Endothelial cell (in vitro differentiated cells): Measurements from ENCODE around the gene TOPORS. TPM values are rescaled to one million over a fixed set of nuclear protein-coding genes. Genes with fewer than 3 reads are reported as not detected.

Experiments
- DNase-seq: peaks from one replicate; pipeline ENCODE4 v3.0.0; 2021; ENCODE audit warnings: low spot score
- H3K27ac Mint-ChIP-seq: one replicate; pipeline ENCODE4 v1.8.0; 2021; ENCODE audit warnings: mixed read lengths, inconsistent platforms; ENCODE audit not compliant: unreplicated experiment
- H3K27me3 Mint-ChIP-seq: one replicate; pipeline ENCODE4 v1.8.0; 2021; ENCODE audit warnings: mild to moderate bottlenecking, moderate library complexity, mixed read lengths, inconsistent platforms; ENCODE audit not compliant: unreplicated experiment
- H3K36me3 Mint-ChIP-seq: one replicate; pipeline ENCODE4 v1.8.0; 2021; ENCODE audit warnings: mild to moderate bottlenecking, low read depth, mixed read lengths, inconsistent platforms; ENCODE audit not compliant: unreplicated experiment
- H3K4me1 Mint-ChIP-seq: one replicate; pipeline ENCODE4 v1.8.0; 2021; ENCODE audit warnings: mild to moderate bottlenecking, mixed read lengths, inconsistent platforms; ENCODE audit not compliant: unreplicated experiment
- H3K4me3 Mint-ChIP-seq: one replicate; pipeline ENCODE4 v1.8.0; 2021; ENCODE audit warnings: mild to moderate bottlenecking, mixed read lengths, inconsistent platforms; ENCODE audit not compliant: unreplicated experiment
- H3K9me3 Mint-ChIP-seq: one replicate; pipeline ENCODE4 v1.8.0; 2021; ENCODE audit warnings: mixed read lengths, inconsistent platforms; ENCODE audit not compliant: unreplicated experiment
- CTCF ChIP-seq: fragments of 200-600 bp; sonication (generic); IDR thresholded peaks from one replicate; pipeline ENCODE4 v1.5.0; 2021; ENCODE audit warnings: antibody characterized with exemption; ENCODE audit not compliant: unreplicated experiment
- total RNA-seq: library from RNA; stranded (reverse); fragmentation: NEBNext Ultra II Directional; extraction: Animal tissue kit (Norgen Biotek cat#: 25700); gene quantifications from one replicate; pipeline ENCODE4 v1.2.1, GENCODE V29; 2021; ENCODE audit not compliant: unreplicated experiment

TOPORS gene
- total RNA-seq, 1 donor from 2014 or later, result 20.7 TPM

- Mint-ChIP-seq H3K27me3 (no peaks in the 10 kb centered on the region), H3K4me1 (peaks cover 16% of the 10 kb centered on the region), H3K27ac (peak overlapping the region; percentile 74), H3K4me3 (peak overlapping the region; percentile 39), H3K36me3 (no peaks in the 10 kb centered on the region), H3K9me3 (no peaks in the 10 kb centered on the region)
- peak; percentile 8 for DNase-seq
- TF ChIP-seq CTCF, result no peak
Measured at GRCh38 chr9:32580631-32581300, 28.4 kb upstream of the TOPORS start.

- DNase-seq, result peak; percentile 74
Measured at GRCh38 chr9:32579706-32580331, 27.4 kb upstream of the TOPORS start.

GRCh38 chr9:32578976-32579375 is 26.6 kb upstream of the TOPORS start:
- H3K27ac Mint-ChIP-seq, result no peak overlapping the region
- H3K36me3 Mint-ChIP-seq, result no peaks in the 10 kb centered on the region
- H3K4me3 Mint-ChIP-seq, result no peak overlapping the region
- H3K27me3 Mint-ChIP-seq, result no peaks in the 10 kb centered on the region
- no peak for DNase-seq
- H3K9me3 Mint-ChIP-seq, result no peaks in the 10 kb centered on the region
- peaks cover 16% of the 10 kb centered on the region for H3K4me1 Mint-ChIP-seq
- no peak for TF ChIP-seq CTCF

More at GRCh38 chr9:32579706-32580331, 27.4 kb upstream of the TOPORS start:
- Mint-ChIP-seq H3K9me3 (no peaks in the 10 kb centered on the region), H3K36me3 (no peaks in the 10 kb centered on the region), H3K27ac (no peak overlapping the region), H3K27me3 (no peaks in the 10 kb centered on the region), H3K4me1 (peaks cover 16% of the 10 kb centered on the region), H3K4me3 (no peak overlapping the region)
- peak; percentile 94 for TF ChIP-seq CTCF

GRCh38 chr9:32577316-32577715 is 24.9 kb upstream of the TOPORS start:
- TF ChIP-seq CTCF, result no peak
- Mint-ChIP-seq H3K4me1 (peaks cover 26% of the 10 kb centered on the region), H3K9me3 (no peaks in the 10 kb centered on the region), H3K36me3 (no peaks in the 10 kb centered on the region), H3K4me3 (no peak overlapping the region), H3K27me3 (peaks cover 3% of the 10 kb centered on the region), H3K27ac (no peak overlapping the region)
- no peak for DNase-seq

- H3K4me1 Mint-ChIP-seq, result peaks cover 15% of the 10 kb centered on the region
- no peak for DNase-seq
- H3K27me3 Mint-ChIP-seq, result peaks cover 5% of the 10 kb centered on the region
- TF ChIP-seq CTCF, result no peak
- no peaks in the 10 kb centered on the region for H3K9me3 Mint-ChIP-seq
- no peak overlapping the region for H3K27ac Mint-ChIP-seq
- H3K4me3 Mint-ChIP-seq, result no peak overlapping the region
- H3K36me3 Mint-ChIP-seq, result peaks cover 5% of the 10 kb centered on the region
Measured at GRCh38 chr9:32574858-32575257, 22.5 kb upstream of the TOPORS start.
